ENCODE measurements around the gene COL25A1. TPM values are rescaled to one million over a fixed set of nuclear protein-coding genes. Genes with fewer than 3 reads are reported as not detected.

Gene COL25A1
- total RNA-seq, 2 donors from 2014 or later, result 0.29 TPM; not detected in 1

- no peaks in the 10 kb centered on the region for H3K4me1 ChIP-seq
- no peaks in the 10 kb centered on the region for H3K27me3 ChIP-seq
- no peak overlapping the region for H3K9ac ChIP-seq (ENCODE audit: low read depth in 2 of 2, low read length in 2 of 2)
- H3K4me3 ChIP-seq, result no peak overlapping the region
- no peaks in the 10 kb centered on the region for H3K9me3 ChIP-seq
- no peak for DNase-seq
- no peak overlapping the region for H3K27ac ChIP-seq
- no peaks in the 10 kb centered on the region for H3K36me3 ChIP-seq
- TF ChIP-seq, protein P1, sequence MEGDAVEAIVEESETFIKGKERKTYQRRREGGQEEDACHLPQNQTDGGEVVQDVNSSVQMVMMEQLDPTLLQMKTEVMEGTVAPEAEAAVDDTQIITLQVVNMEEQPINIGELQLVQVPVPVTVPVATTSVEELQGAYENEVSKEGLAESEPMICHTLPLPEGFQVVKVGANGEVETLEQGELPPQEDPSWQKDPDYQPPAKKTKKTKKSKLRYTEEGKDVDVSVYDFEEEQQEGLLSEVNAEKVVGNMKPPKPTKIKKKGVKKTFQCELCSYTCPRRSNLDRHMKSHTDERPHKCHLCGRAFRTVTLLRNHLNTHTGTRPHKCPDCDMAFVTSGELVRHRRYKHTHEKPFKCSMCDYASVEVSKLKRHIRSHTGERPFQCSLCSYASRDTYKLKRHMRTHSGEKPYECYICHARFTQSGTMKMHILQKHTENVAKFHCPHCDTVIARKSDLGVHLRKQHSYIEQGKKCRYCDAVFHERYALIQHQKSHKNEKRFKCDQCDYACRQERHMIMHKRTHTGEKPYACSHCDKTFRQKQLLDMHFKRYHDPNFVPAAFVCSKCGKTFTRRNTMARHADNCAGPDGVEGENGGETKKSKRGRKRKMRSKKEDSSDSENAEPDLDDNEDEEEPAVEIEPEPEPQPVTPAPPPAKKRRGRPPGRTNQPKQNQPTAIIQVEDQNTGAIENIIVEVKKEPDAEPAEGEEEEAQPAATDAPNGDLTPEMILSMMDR (IDR thresholded peaks at IDR 0.05), result no peak
- intact Hi-C loops (cut with DNase I), result no loop called here
Measured at GRCh38 chr4:108846568-108846967, 455.9 kb downstream of the COL25A1 start.

DNA sequence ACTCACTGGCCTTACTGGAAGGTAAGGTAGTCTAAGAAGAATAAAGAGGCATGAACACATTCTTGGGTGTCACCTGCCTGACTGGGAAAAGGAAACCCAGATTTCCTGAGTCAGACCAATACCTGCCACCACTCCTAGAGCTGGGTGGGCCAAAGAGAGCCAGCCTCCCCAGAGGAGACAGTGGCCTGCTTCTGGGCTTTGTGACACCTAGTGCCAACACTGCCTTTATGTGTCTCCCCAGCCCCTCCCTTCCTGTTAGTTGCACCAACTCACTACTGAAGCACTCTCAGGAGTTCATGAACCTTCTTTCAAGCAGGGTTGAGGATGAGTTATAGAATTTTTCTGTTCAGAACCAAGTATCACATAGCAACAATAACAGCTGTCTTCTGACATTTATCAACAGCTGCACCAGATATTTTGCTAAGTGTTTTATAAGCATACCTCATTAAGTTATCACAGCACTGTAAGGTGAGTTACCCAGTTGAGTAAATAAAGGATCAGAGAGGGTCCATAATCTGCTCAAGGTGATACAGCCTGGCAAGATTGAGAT is 462.0 kb downstream of the COL25A1 start:
- intact Hi-C loops (cut with DNase I), result no loop called here
- H3K4me3 ChIP-seq, result no peak overlapping the region
- H3K9me3 ChIP-seq, result no peaks in the 10 kb centered on the region
- TF ChIP-seq, protein P1 (IDR thresholded peaks at IDR 0.05), result no peak
- DNase-seq, result no peak
- no peak overlapping the region for H3K9ac ChIP-seq (ENCODE audit: low read depth in 2 of 2, low read length in 2 of 2)
- H3K27me3 ChIP-seq, result no peaks in the 10 kb centered on the region
- no peaks in the 10 kb centered on the region for H3K36me3 ChIP-seq
- no peaks in the 10 kb centered on the region for H3K4me1 ChIP-seq
- no peak overlapping the region for H3K27ac ChIP-seq

DNA sequence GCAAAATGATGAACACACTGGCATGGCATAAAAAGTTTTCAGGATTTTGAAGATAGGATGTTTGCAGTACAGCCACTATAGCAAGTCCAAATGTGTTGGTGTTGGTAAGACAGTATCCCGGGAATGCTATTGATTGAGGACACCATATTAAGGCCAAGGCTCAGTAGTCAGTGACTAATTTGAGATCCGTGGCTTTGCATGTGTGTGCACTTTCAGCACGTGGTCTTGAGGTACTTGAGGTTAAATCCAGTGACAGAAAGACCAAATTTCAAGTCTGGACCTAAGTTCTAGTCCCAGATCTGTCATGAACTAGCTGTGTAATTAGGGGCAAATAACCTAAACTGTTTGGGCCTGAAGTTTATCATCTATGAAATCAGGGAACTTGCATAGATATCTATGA is 463.1 kb downstream of the COL25A1 start:
- intact Hi-C loops (cut with DNase I), result loop anchor here (10.0 kb wide), 1 partner anchor 465 kb away; the partner anchor contains the start of gene COL25A1
- TF ChIP-seq, protein P1 (IDR thresholded peaks at IDR 0.05), result no peak

GRCh38 chr4:108838451-108838850 is 464.0 kb downstream of the COL25A1 start:
- H3K4me1 ChIP-seq, result no peaks in the 10 kb centered on the region
- intact Hi-C loops (cut with DNase I), result loop anchor here (10.0 kb wide), 1 partner anchor 466 kb away; the partner anchor contains the start of gene COL25A1
- no peak overlapping the region for H3K9ac ChIP-seq (ENCODE audit: low read depth in 2 of 2, low read length in 2 of 2)
- H3K9me3 ChIP-seq, result no peaks in the 10 kb centered on the region
- DNase-seq, result no peak
- H3K36me3 ChIP-seq, result no peaks in the 10 kb centered on the region
- TF ChIP-seq, protein P1 (IDR thresholded peaks at IDR 0.05), result no peak
- no peak overlapping the region for H3K4me3 ChIP-seq
- no peak overlapping the region for H3K27ac ChIP-seq
- no peaks in the 10 kb centered on the region for H3K27me3 ChIP-seq

More for the DNA sequence above, 463.1 kb downstream of the COL25A1 start:
- no peaks in the 10 kb centered on the region for H3K36me3 ChIP-seq
- H3K27me3 ChIP-seq, result no peaks in the 10 kb centered on the region
- H3K27ac ChIP-seq, result no peak overlapping the region
- no peak overlapping the region for H3K4me3 ChIP-seq
- no peak overlapping the region for H3K9ac ChIP-seq (ENCODE audit: low read depth in 2 of 2, low read length in 2 of 2)
- H3K4me1 ChIP-seq, result no peaks in the 10 kb centered on the region
- H3K9me3 ChIP-seq, result no peaks in the 10 kb centered on the region
- no peak for DNase-seq

DNA sequence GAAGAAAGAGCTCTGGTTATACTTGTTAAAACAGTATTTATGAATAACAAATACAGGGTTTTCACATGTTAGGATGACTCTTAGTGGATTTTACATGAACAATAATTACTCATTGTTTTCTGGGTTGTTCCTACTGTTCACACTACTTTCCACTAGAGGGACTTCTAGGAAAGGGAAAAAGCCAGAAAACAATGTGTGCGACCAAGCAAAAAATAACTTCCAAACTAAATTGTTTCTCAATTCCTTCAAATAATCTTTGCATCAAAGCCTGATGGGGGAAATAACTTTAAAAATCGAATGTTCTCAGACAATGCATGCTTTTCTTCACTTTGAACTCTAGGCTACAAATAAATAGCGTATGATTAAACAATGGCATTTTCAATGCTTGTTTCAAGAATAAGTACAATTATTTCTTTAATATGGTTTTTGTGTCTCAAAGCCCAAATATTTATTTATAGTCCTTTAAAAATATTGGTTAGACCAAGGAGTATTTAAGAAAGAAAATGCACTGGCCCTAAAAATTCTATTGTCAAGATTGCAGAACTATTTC is 467.5 kb downstream of the COL25A1 start:
- Histone ChIP-seq H3K27me3 (no peaks in the 10 kb centered on the region), H3K9ac (ENCODE audit: low read depth in 2 of 2, low read length in 2 of 2) (no peak overlapping the region), H3K36me3 (no peaks in the 10 kb centered on the region), H3K4me3 (no peak overlapping the region), H3K4me1 (no peaks in the 10 kb centered on the region), H3K9me3 (no peaks in the 10 kb centered on the region), H3K27ac (no peak overlapping the region)
- TF ChIP-seq, protein P1 (IDR thresholded peaks at IDR 0.05), result peak; percentile 49
- no peak for DNase-seq
- intact Hi-C loops (cut with DNase I), result loop anchor here (5.0 to 10.0 kb wide), 2 partner anchors 470 to 572 kb away; partner anchors contain the start of gene COL25A1
